ENCODE results near the gene INPP1. TPM values are rescaled to one million over a fixed set of nuclear protein-coding genes. Genes with fewer than 3 reads are reported as not detected.

The INPP1 gene
- total and polyA plus RNA-seq, 2 of the 8 experiments (the other 6 are each of a cell fraction or from before 2014, with no cell fraction given): 0.88 to 3.0 TPM

DNA sequence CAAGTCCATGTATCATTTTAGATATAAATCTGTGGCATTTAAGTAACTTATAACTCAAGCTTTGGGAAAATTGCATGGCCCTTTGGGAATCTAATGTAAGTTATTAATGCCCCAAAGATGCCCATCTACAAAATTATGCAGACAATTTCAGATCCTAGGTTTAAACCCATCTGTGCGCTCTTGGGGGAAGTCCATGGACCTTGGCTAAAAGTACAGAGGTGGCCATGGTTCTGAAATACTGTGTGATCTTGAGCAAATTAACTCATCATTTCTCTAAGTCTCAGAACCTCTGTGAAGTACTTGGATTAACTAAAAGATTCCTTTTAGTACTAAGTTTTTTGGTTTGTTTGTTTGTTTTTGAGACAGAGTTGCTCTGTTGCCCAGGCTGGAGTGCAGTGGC is 19.5 kb downstream of the INPP1 start (continued):
- no peak for TF ChIP-seq EZH2 (IDR thresholded peaks at IDR 0.05; ENCODE audit: low read depth, low read length, severe bottlenecking)
- TF ChIP-seq TBP (IDR thresholded peaks at IDR 0.05; ENCODE audit: low read depth, low read length): no peak
- TF ChIP-seq GABPA (IDR thresholded peaks at IDR 0.05; ENCODE audit: borderline replicate concordance, insufficient read depth, low read length): no peak
- TF ChIP-seq, protein P1, sequence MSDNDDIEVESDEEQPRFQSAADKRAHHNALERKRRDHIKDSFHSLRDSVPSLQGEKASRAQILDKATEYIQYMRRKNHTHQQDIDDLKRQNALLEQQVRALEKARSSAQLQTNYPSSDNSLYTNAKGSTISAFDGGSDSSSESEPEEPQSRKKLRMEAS (IDR thresholded peaks at IDR 0.05): no peak
- TF ChIP-seq BACH1 (IDR thresholded peaks at IDR 0.05; ENCODE audit: low read length): no peak
- no peak for TF ChIP-seq SP2 (IDR thresholded peaks at IDR 0.05; ENCODE audit: low read length)
- no peak for TF ChIP-seq RNF2 (IDR thresholded peaks at IDR 0.05; ENCODE audit: borderline replicate concordance, low read depth, low read length, missing control alignments, poor library complexity, severe bottlenecking)

Measured in H1 (cell line).